WTC11 (cell line): ENCODE measurements around the gene HMCES.

Experiments
- IRF2 ChIP-seq: sonication (generic); formaldehyde crosslinking; IDR thresholded peaks from 2 replicates; pipeline ENCODE4 v1.8.0; 2022; ENCODE audit warnings: low read depth, missing genetic modification reagents, borderline replicate concordance
- SP1 ChIP-seq: sonication (generic); formaldehyde crosslinking; conservative IDR thresholded peaks from 2 replicates; pipeline ENCODE4 v1.8.1; 2022; ENCODE audit warnings: missing genetic modification reagents
- TP53 ChIP-seq: sonication (generic); formaldehyde crosslinking; IDR thresholded peaks from 2 replicates; pipeline ENCODE4 v1.8.1; 2023; ENCODE audit warnings: mild to moderate bottlenecking, missing genetic modification reagents
- ZBTB21 ChIP-seq: sonication (generic); formaldehyde crosslinking; IDR thresholded peaks from 2 replicates; pipeline ENCODE4 v1.8.1; 2023; ENCODE audit warnings: mild to moderate bottlenecking, missing genetic modification reagents, borderline replicate concordance
- TF ChIP-seq, protein P1 (sequence below): fragments of 200-600 bp; IDR thresholded peaks from 2 replicates; pipeline ENCODE4 v1.8.0; 2022; ENCODE audit warnings: antibody characterized with exemption
- TF ChIP-seq, protein P2 (sequence below): sonication (generic); formaldehyde crosslinking; IDR thresholded peaks from 2 replicates; pipeline ENCODE4 v1.8.1; 2023; ENCODE audit warnings: mild to moderate bottlenecking, missing genetic modification reagents
- TF ChIP-seq, protein P3 (sequence below): sonication (generic); formaldehyde crosslinking; IDR thresholded peaks from 2 replicates; pipeline ENCODE4 v1.8.1; 2023; ENCODE audit warnings: mild to moderate bottlenecking, missing genetic modification reagents, borderline replicate concordance
- TF ChIP-seq, protein P4 (sequence below): sonication (generic); formaldehyde crosslinking; IDR thresholded peaks from 2 replicates; pipeline ENCODE4 v1.8.1; 2023; ENCODE audit warnings: mild to moderate bottlenecking, missing genetic modification reagents
- TF ChIP-seq, protein P5 (sequence below): sonication (generic); formaldehyde crosslinking; IDR thresholded peaks from 2 replicates; pipeline ENCODE4 v1.8.0; 2022; ENCODE audit warnings: mild to moderate bottlenecking, missing genetic modification reagents
- TF ChIP-seq, protein P6 (sequence below): sonication (generic); formaldehyde crosslinking; IDR thresholded peaks from 2 replicates; pipeline ENCODE4 v1.8.1; 2023; ENCODE audit warnings: mild to moderate bottlenecking, moderate library complexity, missing genetic modification reagents
- TF ChIP-seq, protein P7 (sequence below): sonication (generic); formaldehyde crosslinking; conservative IDR thresholded peaks from 2 replicates; pipeline ENCODE4 v1.8.1; 2022; ENCODE audit warnings: mild to moderate bottlenecking, missing genetic modification reagents

DNA sequence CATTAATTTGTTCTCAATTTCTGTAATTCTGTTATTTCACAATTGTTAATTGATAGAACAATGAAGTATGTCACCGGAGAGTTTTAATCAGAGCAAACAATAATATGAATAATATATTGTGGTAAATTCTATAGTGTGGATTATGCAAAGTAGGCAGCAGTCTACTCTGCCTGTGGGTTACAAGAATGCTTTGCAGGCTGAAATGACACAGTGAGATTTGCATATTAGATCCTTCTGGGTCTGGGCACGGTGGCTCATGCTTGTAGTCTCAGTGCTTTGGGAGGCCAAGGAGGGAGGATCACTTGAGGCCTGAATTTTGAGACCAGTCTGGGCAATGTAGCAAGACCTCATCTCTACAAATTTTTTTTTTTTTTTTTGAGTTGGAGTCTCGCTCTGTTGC is 16.8 kb upstream of the HMCES start:
- TF ChIP-seq, protein P1, sequence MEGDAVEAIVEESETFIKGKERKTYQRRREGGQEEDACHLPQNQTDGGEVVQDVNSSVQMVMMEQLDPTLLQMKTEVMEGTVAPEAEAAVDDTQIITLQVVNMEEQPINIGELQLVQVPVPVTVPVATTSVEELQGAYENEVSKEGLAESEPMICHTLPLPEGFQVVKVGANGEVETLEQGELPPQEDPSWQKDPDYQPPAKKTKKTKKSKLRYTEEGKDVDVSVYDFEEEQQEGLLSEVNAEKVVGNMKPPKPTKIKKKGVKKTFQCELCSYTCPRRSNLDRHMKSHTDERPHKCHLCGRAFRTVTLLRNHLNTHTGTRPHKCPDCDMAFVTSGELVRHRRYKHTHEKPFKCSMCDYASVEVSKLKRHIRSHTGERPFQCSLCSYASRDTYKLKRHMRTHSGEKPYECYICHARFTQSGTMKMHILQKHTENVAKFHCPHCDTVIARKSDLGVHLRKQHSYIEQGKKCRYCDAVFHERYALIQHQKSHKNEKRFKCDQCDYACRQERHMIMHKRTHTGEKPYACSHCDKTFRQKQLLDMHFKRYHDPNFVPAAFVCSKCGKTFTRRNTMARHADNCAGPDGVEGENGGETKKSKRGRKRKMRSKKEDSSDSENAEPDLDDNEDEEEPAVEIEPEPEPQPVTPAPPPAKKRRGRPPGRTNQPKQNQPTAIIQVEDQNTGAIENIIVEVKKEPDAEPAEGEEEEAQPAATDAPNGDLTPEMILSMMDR = no peak
- TF ChIP-seq, protein P2, sequence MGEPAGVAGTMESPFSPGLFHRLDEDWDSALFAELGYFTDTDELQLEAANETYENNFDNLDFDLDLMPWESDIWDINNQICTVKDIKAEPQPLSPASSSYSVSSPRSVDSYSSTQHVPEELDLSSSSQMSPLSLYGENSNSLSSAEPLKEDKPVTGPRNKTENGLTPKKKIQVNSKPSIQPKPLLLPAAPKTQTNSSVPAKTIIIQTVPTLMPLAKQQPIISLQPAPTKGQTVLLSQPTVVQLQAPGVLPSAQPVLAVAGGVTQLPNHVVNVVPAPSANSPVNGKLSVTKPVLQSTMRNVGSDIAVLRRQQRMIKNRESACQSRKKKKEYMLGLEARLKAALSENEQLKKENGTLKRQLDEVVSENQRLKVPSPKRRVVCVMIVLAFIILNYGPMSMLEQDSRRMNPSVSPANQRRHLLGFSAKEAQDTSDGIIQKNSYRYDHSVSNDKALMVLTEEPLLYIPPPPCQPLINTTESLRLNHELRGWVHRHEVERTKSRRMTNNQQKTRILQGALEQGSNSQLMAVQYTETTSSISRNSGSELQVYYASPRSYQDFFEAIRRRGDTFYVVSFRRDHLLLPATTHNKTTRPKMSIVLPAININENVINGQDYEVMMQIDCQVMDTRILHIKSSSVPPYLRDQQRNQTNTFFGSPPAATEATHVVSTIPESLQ (CRISPR knock-in tag) = no peak
- TF ChIP-seq, protein P3, sequence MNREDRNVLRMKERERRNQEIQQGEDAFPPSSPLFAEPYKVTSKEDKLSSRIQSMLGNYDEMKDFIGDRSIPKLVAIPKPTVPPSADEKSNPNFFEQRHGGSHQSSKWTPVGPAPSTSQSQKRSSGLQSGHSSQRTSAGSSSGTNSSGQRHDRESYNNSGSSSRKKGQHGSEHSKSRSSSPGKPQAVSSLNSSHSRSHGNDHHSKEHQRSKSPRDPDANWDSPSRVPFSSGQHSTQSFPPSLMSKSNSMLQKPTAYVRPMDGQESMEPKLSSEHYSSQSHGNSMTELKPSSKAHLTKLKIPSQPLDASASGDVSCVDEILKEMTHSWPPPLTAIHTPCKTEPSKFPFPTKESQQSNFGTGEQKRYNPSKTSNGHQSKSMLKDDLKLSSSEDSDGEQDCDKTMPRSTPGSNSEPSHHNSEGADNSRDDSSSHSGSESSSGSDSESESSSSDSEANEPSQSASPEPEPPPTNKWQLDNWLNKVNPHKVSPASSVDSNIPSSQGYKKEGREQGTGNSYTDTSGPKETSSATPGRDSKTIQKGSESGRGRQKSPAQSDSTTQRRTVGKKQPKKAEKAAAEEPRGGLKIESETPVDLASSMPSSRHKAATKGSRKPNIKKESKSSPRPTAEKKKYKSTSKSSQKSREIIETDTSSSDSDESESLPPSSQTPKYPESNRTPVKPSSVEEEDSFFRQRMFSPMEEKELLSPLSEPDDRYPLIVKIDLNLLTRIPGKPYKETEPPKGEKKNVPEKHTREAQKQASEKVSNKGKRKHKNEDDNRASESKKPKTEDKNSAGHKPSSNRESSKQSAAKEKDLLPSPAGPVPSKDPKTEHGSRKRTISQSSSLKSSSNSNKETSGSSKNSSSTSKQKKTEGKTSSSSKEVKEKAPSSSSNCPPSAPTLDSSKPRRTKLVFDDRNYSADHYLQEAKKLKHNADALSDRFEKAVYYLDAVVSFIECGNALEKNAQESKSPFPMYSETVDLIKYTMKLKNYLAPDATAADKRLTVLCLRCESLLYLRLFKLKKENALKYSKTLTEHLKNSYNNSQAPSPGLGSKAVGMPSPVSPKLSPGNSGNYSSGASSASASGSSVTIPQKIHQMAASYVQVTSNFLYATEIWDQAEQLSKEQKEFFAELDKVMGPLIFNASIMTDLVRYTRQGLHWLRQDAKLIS (CRISPR knock-in tag) = no peak
- TF ChIP-seq, protein P4, sequence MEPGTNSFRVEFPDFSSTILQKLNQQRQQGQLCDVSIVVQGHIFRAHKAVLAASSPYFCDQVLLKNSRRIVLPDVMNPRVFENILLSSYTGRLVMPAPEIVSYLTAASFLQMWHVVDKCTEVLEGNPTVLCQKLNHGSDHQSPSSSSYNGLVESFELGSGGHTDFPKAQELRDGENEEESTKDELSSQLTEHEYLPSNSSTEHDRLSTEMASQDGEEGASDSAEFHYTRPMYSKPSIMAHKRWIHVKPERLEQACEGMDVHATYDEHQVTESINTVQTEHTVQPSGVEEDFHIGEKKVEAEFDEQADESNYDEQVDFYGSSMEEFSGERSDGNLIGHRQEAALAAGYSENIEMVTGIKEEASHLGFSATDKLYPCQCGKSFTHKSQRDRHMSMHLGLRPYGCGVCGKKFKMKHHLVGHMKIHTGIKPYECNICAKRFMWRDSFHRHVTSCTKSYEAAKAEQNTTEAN = no peak
- TF ChIP-seq SP1 (CRISPR knock-in tag) (no peak), IRF2 (CRISPR knock-in tag) (no peak), ZBTB21 (CRISPR knock-in tag) (no peak), TP53 (CRISPR knock-in tag) (no peak)
- TF ChIP-seq, protein P5, sequence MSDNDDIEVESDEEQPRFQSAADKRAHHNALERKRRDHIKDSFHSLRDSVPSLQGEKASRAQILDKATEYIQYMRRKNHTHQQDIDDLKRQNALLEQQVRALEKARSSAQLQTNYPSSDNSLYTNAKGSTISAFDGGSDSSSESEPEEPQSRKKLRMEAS (CRISPR knock-in tag) = no peak
- TF ChIP-seq, protein P6, sequence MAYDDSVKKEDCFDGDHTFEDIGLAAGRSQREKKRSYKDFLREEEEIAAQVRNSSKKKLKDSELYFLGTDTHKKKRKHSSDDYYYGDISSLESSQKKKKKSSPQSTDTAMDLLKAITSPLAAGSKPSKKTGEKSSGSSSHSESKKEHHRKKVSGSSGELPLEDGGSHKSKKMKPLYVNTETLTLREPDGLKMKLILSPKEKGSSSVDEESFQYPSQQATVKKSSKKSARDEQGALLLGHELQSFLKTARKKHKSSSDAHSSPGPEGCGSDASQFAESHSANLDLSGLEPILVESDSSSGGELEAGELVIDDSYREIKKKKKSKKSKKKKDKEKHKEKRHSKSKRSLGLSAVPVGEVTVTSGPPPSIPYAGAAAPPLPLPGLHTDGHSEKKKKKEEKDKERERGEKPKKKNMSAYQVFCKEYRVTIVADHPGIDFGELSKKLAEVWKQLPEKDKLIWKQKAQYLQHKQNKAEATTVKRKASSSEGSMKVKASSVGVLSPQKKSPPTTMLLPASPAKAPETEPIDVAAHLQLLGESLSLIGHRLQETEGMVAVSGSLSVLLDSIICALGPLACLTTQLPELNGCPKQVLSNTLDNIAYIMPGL (CRISPR knock-in tag) = no peak
- TF ChIP-seq, protein P7, sequence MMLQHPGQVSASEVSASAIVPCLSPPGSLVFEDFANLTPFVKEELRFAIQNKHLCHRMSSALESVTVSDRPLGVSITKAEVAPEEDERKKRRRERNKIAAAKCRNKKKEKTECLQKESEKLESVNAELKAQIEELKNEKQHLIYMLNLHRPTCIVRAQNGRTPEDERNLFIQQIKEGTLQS (CRISPR knock-in tag) = no peak
